Muscle of leg (tissue), 11 donors: ENCODE data around the gene TMX2. TPM values are rescaled to one million over a fixed set of nuclear protein-coding genes. Genes with fewer than 3 reads are reported as not detected.

Source experiments
- DNase-seq: peaks from one replicate; pipeline ENCODE4 v3.0.0; 2013
- H3K27ac ChIP-seq: one replicate; pipeline ENCODE4 v1.5.1; 2013; ENCODE audit warnings: mild to moderate bottlenecking, low read length, control low read depth
- H3K27me3 ChIP-seq: one replicate; pipeline ENCODE4 v1.6.1; 2013; ENCODE audit warnings: low read length; ENCODE audit not compliant: control insufficient read depth, insufficient read depth
- H3K36me3 ChIP-seq: one replicate; pipeline ENCODE4 v1.6.1; 2013; ENCODE audit warnings: low read length; ENCODE audit not compliant: control insufficient read depth, insufficient read depth
- H3K4me1 ChIP-seq: one replicate; pipeline ENCODE4 v1.6.1; 2013; ENCODE audit warnings: low read length; ENCODE audit not compliant: control insufficient read depth, insufficient read depth
- H3K4me3 ChIP-seq: one replicate; pipeline ENCODE4 v1.5.1; 2013; ENCODE audit warnings: low read length, control low read depth
- H3K9me3 ChIP-seq: replicated peaks from 2 replicates; pipeline ENCODE4 v1.6.1; 2013; ENCODE audit warnings: low read depth, low read length; ENCODE audit not compliant: control insufficient read depth
- WGBS: methylation state at CpG from one replicate; pipeline ENCODE4 v1.1.5; 2013; ENCODE audit warnings: missing lambda C conversion rate; ENCODE audit not compliant: insufficient coverage; 5-methylcytosine and 5-hydroxymethylcytosine counted together
- polyA plus RNA-seq, 8 donors: library from polyadenylated mRNA; unstranded; fragments of 120-200 nt; gene quantifications; one replicate each; pipeline versions ENCODE4 v1.2.1 to v1.2.3, GENCODE V29; 2013; ENCODE audit warnings: inconsistent platforms in 1 of 8, low replicate concordance in 1 of 8; ENCODE audit not compliant: insufficient read length in 8 of 8, insufficient read depth in 1 of 8
- total RNA-seq: library from RNA; stranded (reverse); fragments of 120-200 nt; gene quantifications from one replicate; pipeline ENCODE4 v1.2.4, GENCODE V29; 2013

The TMX2 gene
- total and polyA plus RNA-seq, 9 donors: 45.8 to 55.3 (median 53.7) TPM

GRCh38 chr11:57775491-57775890, 63.1 kb downstream of the TMX2 start:
- no peak overlapping the region for H3K4me3 ChIP-seq
- peaks cover 49% of the 10 kb centered on the region for H3K4me1 ChIP-seq
- no peaks in the 10 kb centered on the region for H3K9me3 ChIP-seq
- peak overlapping the region; percentile 96 for H3K27ac ChIP-seq
- H3K27me3 ChIP-seq: no peaks in the 10 kb centered on the region
- no peaks in the 10 kb centered on the region for H3K36me3 ChIP-seq
- DNase-seq: peak; percentile 65
- 86% methylated on average over 1 of the region's 5 CpGs for WGBS

- Histone ChIP-seq H3K9me3 (no peaks in the 10 kb centered on the region), H3K4me3 (no peak overlapping the region), H3K27ac (peak overlapping the region; percentile 96), H3K4me1 (peaks cover 54% of the 10 kb centered on the region), H3K27me3 (no peaks in the 10 kb centered on the region), H3K36me3 (no peaks in the 10 kb centered on the region)
- DNase-seq: peak; percentile 72
- WGBS: 0% methylated on average over 1 of the region's 3 CpGs
Measured at GRCh38 chr11:57776031-57776521, 63.7 kb downstream of the TMX2 start.

- no CpG with 5 or more reads among the region's 2 CpGs for WGBS
- DNase-seq: no peak
- H3K4me1 ChIP-seq: peaks cover 59% of the 10 kb centered on the region
Measured at GRCh38 chr11:57776577-57777210, 64.3 kb downstream of the TMX2 start.

GRCh38 chr11:57777969-57778317, 65.5 kb downstream of the TMX2 start:
- Histone ChIP-seq H3K27me3 (no peaks in the 10 kb centered on the region), H3K36me3 (peaks cover 9% of the 10 kb centered on the region), H3K4me3 (no peak overlapping the region), H3K4me1 (peaks cover 61% of the 10 kb centered on the region), H3K9me3 (no peaks in the 10 kb centered on the region), H3K27ac (peak overlapping the region; percentile 96)
- no peak for DNase-seq
- 17% methylated on average over 1 of the region's 3 CpGs for WGBS

More at GRCh38 chr11:57776577-57777210, 64.3 kb downstream of the TMX2 start:
- no peaks in the 10 kb centered on the region for H3K27me3 ChIP-seq
- peaks cover 4% of the 10 kb centered on the region for H3K36me3 ChIP-seq
- H3K4me3 ChIP-seq: no peak overlapping the region
- H3K9me3 ChIP-seq: no peaks in the 10 kb centered on the region
- peak overlapping the region; percentile 96 for H3K27ac ChIP-seq

GRCh38 chr11:57778318-57779037, 66.1 kb downstream of the TMX2 start:
- peak overlapping the region; percentile 96 for H3K27ac ChIP-seq
- H3K4me3 ChIP-seq: no peak overlapping the region
- no peaks in the 10 kb centered on the region for H3K27me3 ChIP-seq
- WGBS: 0% methylated on average over 5 of the region's 6 CpGs
- peaks cover 61% of the 10 kb centered on the region for H3K4me1 ChIP-seq
- no peaks in the 10 kb centered on the region for H3K9me3 ChIP-seq
- H3K36me3 ChIP-seq: peaks cover 9% of the 10 kb centered on the region
- DNase-seq: peak; percentile 96

- Histone ChIP-seq H3K4me1 (peaks cover 61% of the 10 kb centered on the region), H3K4me3 (no peak overlapping the region), H3K27ac (peak overlapping the region; percentile 96), H3K9me3 (no peaks in the 10 kb centered on the region), H3K36me3 (peaks cover 9% of the 10 kb centered on the region), H3K27me3 (no peaks in the 10 kb centered on the region)
- 33% methylated on average over 1 of the region's 1 CpG for WGBS
- DNase-seq: peak; percentile 77
Measured at GRCh38 chr11:57779276-57779675, 66.9 kb downstream of the TMX2 start.

GRCh38 chr11:57781529-57781943, 69.1 kb downstream of the TMX2 start:
- Histone ChIP-seq H3K9me3 (no peaks in the 10 kb centered on the region), H3K27me3 (no peaks in the 10 kb centered on the region), H3K4me1 (peaks cover 47% of the 10 kb centered on the region), H3K27ac (peak overlapping the region; percentile 8), H3K36me3 (peaks cover 11% of the 10 kb centered on the region), H3K4me3 (no peak overlapping the region)
- WGBS: no CpG with 5 or more reads among the region's 3 CpGs
- no peak for DNase-seq

- H3K4me1 ChIP-seq: peaks cover 16% of the 10 kb centered on the region
Measured at GRCh38 chr11:57785072-57785471, 72.7 kb downstream of the TMX2 start.

GRCh38 chr11:57786436-57786835, 74.0 kb downstream of the TMX2 start:
- DNase-seq: no peak
- H3K4me1 ChIP-seq: peaks cover 7% of the 10 kb centered on the region
- H3K4me3 ChIP-seq: no peak overlapping the region
- H3K27me3 ChIP-seq: no peaks in the 10 kb centered on the region
- peaks cover 17% of the 10 kb centered on the region for H3K36me3 ChIP-seq
- WGBS: no CpG with 5 or more reads among the region's 4 CpGs
- no peak overlapping the region for H3K27ac ChIP-seq
- no peaks in the 10 kb centered on the region for H3K9me3 ChIP-seq

More at GRCh38 chr11:57785072-57785471, 72.7 kb downstream of the TMX2 start:
- peaks cover 13% of the 10 kb centered on the region for H3K36me3 ChIP-seq
- no CpG with 5 or more reads among the region's 2 CpGs for WGBS
- no peaks in the 10 kb centered on the region for H3K27me3 ChIP-seq
- no peak for DNase-seq
- no peaks in the 10 kb centered on the region for H3K9me3 ChIP-seq
- no peak overlapping the region for H3K27ac ChIP-seq
- no peak overlapping the region for H3K4me3 ChIP-seq

GRCh38 chr11:57787006-57787604, 74.7 kb downstream of the TMX2 start:
- H3K4me1 ChIP-seq: peaks cover 4% of the 10 kb centered on the region
- WGBS: no CpG with 5 or more reads among the region's 4 CpGs
- DNase-seq: no peak
- H3K4me3 ChIP-seq: no peak overlapping the region
- H3K27me3 ChIP-seq: no peaks in the 10 kb centered on the region
- no peak overlapping the region for H3K27ac ChIP-seq
- no peaks in the 10 kb centered on the region for H3K9me3 ChIP-seq
- H3K36me3 ChIP-seq: peaks cover 19% of the 10 kb centered on the region
